HG03575 (cell line): ENCODE measurements around the gene AK9.
"Not testable (repeated sequence)": the region's sequence is repeated elsewhere in the genome, so short reads cannot be mapped to it uniquely, and the experiment has no call there.

ENCODE experiments used
- ATAC-seq: cut with Tn5 transposase; IDR thresholded peaks from one replicate; pipeline ENCODE4 v1.9.1; 2021; ENCODE audit not compliant: unreplicated experiment, insufficient number of reproducible peaks, low FRiP score; ENCODE audit errors: extremely low read depth

The AK9 gene

DNA sequence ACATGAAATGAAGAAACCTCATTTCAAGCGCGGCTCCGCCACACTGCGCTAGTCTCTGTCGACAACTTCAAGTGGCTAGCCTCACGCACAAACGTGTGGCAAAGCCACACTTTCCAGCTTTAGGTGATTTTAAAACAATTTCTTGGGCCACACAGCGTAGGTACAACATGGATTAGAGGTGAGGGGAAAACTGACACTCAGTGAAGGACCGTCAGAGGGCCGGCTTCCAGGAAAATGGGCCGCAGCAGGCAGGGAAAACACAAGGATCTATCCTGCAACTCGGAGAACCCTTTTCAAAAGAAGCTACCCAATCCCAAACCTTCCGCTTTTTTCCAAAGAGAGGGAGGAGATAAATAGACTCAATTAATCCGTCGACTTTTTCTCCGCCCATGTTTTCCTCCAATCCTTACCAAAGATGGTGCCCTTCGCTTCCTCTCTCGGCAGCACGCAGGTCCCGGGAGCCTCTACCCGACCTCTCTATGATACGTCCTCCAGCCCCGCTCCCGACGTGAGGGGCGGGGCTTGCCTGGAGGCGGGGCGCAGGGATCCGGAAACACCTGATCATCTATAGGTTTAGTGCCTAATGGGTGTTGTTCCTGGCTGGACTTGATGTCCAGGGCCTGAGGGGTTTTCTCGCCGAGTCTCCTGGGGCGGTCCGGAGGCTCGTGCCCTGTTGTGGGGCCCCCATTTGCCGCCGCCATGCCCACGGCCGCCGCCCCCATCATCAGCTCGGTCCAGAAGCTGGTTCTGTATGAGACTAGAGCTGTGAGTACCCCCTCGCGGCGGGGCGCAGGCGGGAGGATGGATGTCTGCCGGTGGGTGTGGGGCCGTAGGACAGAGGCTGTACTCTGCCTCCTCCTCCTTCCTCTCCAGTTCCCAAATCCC, at the start of gene AK9, which contains the start of gene FIG4:
TSS of gene AK9 (minus strand) at position 466 of the 885 bp plus-strand sequence. CDS start 15,457 bp downstream, outside the sequence.
TSS of gene FIG4 (plus strand) at position 560 of the 885 bp plus-strand sequence. CDS start at position 700, 140 bp downstream.
- ATAC-seq = peak; percentile 45

DNA sequence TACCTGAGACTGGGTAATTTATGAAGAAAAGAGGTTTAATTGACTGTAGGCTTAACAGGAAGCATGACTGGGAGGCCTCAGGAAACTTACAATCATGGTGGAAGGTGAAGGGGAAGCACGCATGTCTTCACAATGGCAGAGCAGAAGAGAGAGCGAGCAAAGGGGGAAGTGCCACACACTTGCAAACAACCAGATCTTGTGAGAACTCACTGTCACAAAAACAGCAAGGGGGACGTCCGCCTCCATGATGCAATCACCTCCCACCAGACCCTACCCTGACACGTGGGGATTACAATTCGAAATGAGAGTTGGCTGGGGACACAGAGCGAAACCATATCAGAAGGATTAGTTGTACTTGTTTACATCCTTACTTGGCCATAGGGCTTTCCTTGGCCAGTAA, 49.8 kb upstream of the AK9 start:
- no peak for ATAC-seq

DNA sequence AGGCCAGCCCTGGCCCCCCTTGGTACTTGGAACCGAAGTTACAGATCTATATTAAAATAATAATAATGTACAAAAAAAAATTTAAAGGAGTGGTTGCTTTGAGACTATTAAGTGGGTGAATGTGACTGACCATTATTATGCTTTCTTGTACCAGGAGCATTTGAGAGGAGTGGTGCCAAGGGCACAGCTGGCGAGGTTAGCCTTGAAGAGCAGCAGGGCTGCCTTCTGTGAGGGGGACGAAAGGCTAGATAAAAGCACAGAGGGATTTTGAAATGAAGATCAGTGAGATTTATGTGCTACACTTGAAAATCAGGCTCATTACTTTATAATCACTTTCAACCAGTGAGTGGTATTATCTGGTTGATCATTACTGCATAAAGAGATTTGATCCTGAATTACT, 48.7 kb upstream of the AK9 start:
- no peak for ATAC-seq

DNA sequence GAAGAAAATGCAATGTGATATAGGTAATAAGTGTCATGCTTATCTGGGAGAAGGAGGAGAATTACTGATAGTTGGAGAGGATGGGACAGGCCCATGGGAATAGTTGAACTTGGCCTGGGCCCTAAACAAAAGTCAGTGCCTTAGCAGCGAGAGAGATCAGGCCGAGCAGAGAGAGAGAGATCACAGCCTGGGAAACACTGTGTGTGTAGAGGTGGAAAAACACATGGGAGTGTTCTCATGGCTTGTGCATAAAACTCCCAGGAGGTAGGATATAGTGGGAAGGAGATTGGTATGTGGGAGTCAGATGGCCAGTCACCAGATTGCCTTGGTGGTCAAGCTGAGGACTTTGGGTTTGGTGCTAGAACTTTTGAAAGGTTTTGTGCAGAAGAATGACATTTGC, 47.7 kb upstream of the AK9 start:
- no peak for ATAC-seq

DNA sequence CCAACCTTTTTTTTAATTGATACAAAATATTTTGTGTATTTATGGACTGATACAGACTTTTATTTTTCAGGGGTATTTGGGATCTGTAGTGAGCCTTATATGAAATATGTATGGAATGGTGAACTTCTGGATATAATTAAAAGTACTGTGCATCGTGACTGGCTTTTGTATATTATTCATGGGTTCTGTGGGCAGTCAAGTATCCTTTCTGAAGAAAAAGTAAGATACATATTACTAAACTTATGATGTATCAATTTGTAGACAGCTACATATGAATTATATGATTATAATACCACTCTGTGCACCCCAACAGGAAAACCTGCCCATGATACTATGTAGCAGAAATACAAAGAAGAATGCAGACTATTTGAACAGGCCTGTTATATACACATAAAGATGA, 47.3 kb upstream of the AK9 start:
- ATAC-seq = no peak

DNA sequence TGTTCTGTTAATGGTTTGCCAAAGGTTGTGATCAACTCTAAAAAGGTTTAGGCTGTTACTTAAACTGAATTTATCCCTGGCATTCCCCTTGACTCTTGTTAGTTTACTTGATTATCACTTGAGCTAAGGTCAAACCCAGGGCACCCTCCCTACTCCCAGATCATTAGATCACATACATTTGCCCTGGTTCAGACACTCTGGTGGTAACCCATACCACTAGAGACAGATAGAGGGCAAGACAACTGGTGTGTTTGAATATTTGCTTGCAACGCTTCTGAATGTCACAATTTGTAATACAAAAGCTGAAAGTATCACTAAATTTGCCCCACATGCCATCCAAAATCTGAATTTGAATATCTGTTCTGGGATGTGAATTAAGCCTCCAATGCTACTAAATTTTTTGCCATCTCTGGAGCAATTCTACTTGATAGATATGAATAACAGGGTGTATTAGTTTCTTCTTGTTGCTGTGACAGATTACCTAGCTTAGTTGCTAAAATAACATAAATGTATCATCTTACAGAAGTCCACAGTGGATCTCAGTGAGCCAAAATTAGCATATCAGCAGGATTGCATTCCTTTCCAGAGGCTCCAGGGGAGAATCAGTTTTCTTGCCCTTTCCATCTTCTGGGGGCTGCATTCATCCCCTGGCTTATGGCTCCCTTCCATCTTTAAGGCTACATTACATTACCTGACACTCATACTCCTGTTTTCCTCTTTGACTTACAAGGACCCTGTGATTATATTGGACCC, 45.4 kb upstream of the AK9 start:
- ATAC-seq = no peak

DNA sequence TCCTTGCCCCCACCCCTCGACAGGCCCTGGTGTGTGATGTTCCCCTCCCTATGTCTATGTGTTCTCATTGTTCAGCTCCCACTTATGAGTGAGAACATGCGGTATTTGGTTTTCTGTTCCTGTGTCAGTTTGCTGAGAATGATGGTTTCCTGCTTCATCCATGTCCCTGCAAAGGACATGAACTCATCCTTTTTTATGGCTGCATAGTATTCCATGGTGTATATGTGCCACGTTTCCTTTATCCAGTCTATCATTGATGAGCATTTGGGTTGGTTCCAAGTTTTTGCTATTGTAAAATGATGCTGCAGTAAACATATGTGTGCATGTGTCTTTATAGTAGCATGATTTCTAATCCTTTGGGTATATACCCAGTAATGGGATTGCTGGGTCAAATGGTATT, 34.2 kb upstream of the AK9 start:
- ATAC-seq = not testable (repeated sequence)

DNA sequence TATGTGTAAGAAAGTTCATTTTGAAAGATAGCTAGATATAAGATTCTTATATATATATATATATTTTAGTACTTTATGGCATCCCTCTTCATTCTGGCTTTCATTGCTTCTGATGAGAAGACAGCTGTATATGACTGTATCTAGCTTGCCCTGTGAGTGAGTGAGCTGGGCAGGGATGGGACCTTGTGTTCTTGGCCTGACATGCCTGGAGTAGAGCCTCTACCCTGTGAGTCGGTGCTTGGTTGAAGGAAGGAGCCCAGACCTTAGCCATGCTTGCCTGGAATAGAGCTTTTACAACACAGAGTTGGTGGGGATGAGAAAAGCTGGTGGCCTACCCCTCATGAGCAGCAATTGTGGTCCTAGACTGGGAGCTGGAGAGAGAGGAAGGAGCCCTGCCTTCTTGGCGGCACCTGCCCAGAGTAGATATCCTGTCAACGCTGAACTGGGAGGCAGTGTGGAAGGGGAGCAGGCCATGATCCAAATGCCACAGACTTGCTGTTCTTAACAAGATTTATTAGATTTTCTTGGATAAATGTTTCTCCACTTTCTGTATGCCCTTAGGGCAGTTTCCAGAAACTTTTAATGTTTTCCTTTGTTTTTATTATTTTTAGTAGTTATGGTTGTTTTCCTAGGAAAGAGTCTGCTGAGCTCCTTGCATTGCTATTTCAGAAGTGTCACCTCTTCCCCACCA, 31.7 kb upstream of the AK9 start:
- no peak for ATAC-seq

DNA sequence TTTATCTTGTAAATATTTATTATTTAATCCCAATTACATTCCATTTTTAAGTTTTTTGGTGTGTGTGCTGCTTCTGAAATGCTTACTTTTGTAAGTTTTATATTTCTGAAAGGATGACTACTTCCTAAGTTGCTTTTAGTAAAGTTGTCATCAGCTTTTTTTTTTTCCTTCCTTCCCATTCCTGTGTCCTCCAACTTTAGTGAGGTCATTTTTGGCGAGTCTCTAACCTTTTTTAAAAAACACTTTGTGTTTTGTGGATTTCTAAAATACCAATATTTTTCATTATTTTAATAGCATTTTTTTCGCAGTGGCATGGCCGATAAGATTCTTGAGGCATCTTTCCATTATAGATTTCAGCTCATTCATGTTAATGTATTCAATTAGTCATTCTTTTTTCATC, 31.0 kb upstream of the AK9 start:
- ATAC-seq = no peak

DNA sequence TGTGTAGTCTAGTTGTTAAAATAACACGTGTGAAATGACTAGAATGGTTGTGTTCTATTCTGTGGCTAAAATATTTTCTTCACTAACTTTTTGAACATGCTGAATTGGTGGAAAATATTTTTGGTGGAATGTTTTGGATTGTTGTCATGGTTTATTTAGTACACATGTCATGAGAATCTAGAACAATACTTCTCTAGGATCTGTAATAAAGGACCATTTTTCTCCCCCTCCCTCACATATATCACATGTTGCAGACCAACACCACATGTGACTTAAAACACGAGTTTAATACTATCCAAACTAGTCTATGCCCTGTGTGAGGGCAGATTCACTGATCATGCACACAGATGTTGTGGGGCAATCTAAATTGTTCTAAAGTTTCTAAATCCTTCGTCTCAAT, 29.3 kb upstream of the AK9 start:
- no peak for ATAC-seq

DNA sequence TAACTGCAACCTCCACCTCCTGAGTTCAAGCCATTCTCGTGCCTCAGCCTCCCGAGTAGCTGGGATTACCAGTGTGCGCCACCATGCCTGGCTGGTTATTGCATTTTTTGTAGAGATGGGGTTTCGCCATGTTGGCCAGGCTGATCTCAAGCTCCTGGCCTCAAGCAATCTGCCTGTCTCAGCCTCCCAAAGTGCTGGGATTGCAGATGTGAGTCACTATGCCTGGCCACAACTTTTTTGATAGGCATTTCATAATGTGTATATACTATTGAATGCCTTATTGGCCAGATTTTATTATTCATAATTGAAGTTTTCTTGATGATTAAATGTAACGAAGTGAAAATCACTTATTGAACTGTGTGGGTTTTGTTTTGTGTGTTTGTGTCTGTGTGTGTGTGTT, 28.0 kb upstream of the AK9 start:
- no peak for ATAC-seq

DNA sequence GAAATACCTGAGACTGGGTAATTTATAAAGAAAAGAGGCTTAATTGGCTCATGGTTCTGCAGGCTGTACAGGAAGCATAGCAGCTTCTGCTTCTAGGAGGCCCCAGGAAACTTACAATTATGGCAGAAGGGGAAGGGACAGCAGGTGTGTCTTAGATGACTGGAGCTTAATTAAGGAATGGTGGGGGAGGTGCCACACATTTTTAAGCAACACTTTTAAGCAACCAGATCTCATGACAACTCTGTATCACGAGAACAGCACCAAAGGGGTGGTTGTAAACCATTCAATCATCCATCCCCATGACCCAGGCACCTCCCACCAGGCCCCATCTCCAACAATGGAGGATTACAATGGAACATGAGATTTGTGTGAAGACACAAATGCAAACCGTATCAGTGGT, 27.0 kb upstream of the AK9 start:
- no peak for ATAC-seq

DNA sequence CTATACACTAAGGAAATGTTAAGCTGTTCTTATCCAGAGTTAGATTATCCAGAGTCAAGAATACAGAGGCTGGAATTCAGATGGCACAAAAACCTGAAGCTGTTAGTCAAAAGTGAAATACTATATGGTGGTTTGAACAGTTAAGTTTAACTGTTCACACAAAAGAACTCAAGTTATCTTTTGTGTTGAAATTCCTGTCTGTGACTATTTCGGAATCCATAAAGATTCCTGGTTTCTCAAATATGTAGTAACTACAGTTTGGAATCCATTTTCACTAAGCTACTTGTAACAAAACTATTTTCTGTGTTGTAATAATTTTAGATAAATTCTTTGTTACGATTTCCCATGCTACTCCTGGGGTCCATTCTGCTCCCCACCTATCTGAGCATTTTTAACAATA, 24.6 kb upstream of the AK9 start:
- no peak for ATAC-seq

DNA sequence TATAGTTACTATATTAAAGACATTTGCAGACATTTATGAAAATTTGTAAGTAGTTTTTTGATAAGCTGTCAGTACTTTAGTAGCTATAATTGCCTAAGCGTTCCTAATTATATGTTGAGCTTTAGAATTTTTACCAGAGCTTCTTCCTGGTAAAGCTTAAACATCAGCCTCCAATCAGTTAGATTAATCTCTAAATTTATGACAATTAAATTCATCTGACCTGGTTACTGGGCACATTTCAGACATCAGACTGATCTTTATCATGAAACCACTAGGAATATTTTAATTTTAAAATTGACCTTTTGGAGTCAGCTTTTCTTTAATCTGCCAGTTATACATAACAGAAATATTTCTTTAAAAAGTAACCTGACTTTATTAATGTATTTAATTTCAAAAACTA, 23.6 kb upstream of the AK9 start:
- no peak for ATAC-seq

DNA sequence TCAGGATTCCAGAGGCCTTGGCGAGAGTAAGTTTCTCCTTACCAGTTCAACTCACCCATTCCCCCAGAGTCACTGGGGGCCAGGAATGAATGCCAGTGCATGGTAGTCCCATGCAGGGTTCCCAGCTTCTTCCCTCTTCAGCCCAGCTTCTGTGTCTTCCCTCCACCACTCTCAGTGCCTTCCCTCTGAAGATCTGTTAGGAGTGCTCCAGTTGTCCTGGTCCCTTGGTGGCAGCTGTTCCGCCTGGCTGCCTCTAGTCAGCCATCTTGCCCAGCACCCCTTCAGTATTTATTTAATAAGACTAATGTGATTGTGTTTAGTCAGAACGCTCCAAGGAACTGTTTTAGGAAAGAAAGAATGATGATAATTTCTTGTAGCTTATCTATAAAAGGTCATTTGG, 23.2 kb upstream of the AK9 start:
- ATAC-seq = no peak

DNA sequence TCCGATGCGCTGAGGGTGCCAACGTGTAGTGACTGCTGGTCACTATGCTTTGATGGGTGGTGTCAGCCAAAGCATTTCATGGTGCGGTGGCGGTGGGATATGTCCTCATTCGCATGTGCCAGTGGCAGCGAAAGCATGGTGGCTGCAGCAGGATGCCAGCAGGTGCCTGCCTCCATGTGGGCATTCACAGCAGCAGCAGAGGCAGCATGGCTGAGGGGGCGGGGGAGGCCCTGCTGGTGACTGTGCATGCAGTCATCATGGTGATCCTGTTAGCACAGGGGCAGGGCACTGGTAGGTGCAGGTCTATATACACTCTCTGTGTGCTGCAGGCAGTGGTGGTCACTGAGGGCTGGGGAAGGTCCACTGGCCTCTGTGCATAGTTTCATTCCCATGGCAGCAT, 22.1 kb upstream of the AK9 start:
- ATAC-seq = no peak

DNA sequence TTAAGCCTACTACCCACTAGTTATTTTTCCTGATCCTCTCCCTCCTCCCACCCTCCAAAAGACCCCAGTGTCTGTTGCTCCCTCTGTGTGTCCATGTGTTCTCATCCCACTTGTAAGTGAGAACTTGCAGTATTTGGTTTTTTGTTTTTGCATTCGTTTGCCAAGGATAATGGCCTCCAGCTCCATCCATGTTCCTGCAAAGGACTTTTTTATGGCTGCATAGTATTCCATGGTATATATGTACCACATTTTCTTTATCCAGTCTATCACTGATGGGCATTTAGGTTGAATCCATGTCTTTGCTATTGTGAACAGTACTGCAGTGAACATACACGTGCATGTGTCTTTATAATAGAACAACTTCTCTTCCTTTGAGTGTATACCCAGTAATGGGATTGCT, 17.1 kb upstream of the AK9 start:
- not testable (repeated sequence) for ATAC-seq

DNA sequence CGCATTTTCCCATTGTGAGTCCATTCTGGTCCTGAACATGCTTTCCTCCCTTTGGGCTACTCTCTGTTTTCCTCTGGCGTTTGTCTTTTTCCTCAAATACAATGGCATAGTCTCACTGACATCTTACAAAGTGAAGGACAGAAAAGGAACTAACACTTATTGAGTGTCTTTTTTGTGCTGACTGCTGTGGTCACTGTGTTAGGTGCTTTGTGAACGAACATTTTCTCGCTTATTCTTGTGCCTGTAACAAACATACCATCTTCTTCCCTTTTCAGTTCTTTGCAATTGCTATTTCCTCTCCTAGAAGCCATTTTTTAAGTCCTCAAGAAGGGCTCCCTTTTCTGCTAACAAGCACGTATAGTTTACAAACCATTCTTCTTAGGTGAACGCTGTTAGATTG, 15.5 kb upstream of the AK9 start:
- ATAC-seq = no peak

DNA sequence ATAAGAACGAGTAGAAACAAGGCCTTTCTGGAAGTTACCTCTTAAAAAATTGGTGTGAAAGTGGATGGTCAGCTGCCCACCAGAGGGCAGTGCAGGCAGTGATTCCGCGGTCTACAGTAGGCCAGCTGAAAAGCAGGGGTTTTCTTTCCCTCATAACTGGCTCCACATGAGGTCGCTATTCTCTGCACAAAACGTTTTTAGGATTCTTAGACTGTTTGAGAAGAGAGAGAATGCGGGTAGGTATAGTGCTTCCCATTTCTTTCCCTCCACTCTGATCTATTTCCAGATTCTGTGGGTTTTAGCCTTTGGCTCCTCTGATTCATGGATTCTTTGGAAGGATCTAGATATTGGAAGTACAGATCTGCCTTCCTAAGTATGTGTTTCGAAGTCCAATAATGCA, 14.3 kb upstream of the AK9 start:
- no peak for ATAC-seq

DNA sequence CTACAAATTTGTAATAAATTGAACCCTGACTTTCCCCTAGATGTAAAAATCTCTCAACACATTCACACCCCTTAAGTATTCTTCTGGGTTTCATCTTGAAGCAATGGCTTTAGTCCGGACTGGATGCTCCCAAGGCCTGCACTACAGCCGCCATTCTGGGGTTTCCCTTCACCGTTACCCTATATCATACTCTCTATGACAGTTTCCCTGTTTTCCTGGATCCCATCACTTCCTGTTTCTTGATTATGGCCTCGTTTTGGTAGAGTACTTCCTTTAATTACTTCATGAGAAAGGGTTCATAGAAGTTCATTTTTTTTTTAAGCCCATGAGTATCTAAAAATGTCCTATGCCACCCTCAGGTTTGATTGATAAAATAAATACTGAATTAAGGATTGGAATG, 11.8 kb upstream of the AK9 start:
- no peak for ATAC-seq
